Activated naive CD8-positive, alpha-beta T cell (primary cell): Measurements from ENCODE around the gene SYNE1.
A peak's percentile ranks its signal among the peaks of the same experiment; 100 is the strongest.
"Not testable (repeated sequence)": the region's sequence is repeated elsewhere in the genome, so short reads cannot be mapped to it uniquely, and the experiment has no call there.

Source experiments
- H3K27ac Mint-ChIP-seq: one replicate; pipeline ENCODE4 v1.8.0; 2021; ENCODE audit warnings: mixed read lengths
- H3K27me3 Mint-ChIP-seq: one replicate; pipeline ENCODE4 v1.8.0; 2021; ENCODE audit warnings: mixed read lengths
- H3K36me3 Mint-ChIP-seq: one replicate; pipeline ENCODE4 v1.8.0; 2021; ENCODE audit warnings: mixed read lengths
- H3K4me1 Mint-ChIP-seq: one replicate; pipeline ENCODE4 v1.8.0; 2021; ENCODE audit warnings: low read depth, mixed read lengths
- H3K4me3 Mint-ChIP-seq: one replicate; pipeline ENCODE4 v1.8.0; 2021; ENCODE audit warnings: mild to moderate bottlenecking, mixed read lengths
- H3K9me3 Mint-ChIP-seq: one replicate; pipeline ENCODE4 v1.8.0; 2021; ENCODE audit warnings: low read depth, mixed read lengths

Gene SYNE1

DNA sequence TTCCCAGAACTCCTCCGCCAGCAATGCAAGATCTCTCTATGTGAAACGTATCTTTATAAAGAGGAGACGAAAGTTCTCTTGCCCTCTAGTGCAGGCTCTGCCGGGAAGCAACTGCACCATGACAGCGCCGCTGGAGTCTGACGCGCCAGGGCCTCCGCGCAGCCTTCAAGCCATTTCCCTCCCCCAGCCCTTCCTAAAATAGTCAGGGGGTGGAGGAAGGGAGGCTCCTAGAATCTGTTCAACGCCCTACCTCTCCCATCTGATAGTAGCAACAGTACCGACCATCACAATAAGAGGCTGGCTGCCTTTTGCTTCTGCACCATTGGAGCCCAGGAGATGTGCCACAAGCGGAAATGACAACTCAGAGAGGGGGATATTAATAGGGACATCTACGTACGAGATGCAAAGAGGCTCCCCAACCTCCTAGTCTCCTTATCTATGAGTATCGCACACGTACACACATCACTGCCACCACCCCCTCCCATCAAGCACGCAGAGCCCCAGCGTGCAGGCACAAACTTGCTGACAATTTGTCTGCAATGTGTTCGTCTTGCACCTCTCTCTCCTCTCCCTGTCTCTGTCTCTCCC is 1.0 kb downstream of the SYNE1 start:
- Mint-ChIP-seq H3K9me3 (no peaks in the 10 kb centered on the region), H3K27me3 (peaks cover 29% of the 10 kb centered on the region), H3K27ac (no peak overlapping the region), H3K4me1 (peaks cover 11% of the 10 kb centered on the region), H3K4me3 (peak overlapping the region; percentile 70), H3K36me3 (no peaks in the 10 kb centered on the region)

DNA sequence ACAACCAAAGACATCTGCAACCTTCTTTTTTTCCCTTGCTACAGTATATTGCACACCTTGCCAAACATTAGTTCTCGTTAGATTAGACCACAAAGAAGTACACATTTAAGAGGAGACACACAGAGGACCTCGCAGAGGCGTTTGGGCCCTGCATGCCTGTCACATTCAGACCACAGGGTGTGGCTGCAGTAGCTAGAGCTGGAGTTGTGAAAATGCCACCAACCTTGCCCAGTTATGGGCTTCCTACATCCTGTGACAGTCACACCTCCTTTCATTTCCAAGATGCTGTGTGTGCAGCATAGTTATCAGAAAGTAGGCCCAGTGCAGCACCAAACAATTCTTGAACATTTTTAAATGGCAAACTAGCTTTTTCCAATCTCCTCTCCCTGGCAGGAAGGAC is 2.4 kb downstream of the SYNE1 start:
- Mint-ChIP-seq H3K27ac (no peak overlapping the region), H3K27me3 (peaks cover 28% of the 10 kb centered on the region), H3K36me3 (no peaks in the 10 kb centered on the region), H3K9me3 (no peaks in the 10 kb centered on the region), H3K4me3 (no peak overlapping the region), H3K4me1 (peaks cover 11% of the 10 kb centered on the region)

DNA sequence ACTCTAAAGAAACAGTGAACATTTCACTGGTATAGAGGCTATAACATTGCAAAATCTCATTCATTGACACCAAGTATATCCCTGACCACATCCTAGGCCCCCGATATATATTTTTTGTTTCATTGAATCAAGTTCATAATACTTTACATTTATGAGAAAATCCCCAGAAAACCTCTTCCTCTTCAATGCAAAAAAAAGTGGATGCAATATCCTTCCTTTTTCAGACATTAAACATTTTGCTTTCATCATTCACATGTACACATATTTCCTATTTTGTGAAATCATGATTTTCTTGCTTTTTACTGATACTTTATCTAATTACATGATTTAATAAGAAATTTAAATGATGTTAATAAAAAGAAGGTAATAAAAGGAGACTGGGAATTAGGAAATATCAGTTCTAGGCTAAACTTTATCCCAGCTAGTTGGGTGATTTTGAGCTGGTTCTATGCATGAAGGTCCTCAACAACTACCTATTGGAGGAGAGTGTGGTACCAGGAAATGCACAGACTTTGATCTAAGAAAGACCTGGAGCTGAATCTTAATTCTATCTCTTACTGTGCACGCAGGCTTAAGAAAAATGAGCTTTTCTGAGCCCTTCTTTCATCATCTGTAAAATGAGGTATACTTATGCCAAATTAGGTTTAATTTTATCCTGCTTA is 4.9 kb downstream of the SYNE1 start:
- Mint-ChIP-seq H3K9me3 (no peaks in the 10 kb centered on the region), H3K27me3 (peaks cover 21% of the 10 kb centered on the region), H3K4me3 (no peak overlapping the region), H3K4me1 (peaks cover 8% of the 10 kb centered on the region), H3K27ac (no peak overlapping the region), H3K36me3 (no peaks in the 10 kb centered on the region)

DNA sequence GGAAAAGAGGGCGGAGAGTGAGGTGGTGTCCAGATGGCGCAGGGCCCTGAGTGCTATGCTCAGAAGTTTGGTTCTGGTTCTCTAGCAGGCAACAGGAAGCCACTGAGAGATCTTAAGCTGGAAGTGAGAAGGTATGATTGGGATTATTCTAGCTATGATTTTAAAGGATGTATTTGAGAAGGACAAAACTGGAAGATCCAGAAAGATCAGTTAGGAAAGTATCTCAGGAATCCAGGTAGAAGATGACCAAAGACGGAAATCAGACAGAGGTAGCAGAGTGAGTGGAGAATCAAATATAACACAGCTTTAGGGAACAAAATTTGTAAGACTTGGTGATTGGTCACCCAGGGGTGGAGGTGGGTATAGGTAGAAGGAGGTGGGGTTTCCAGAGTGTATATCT is 5.8 kb downstream of the SYNE1 start:
- Mint-ChIP-seq H3K27me3 (peaks cover 18% of the 10 kb centered on the region), H3K9me3 (no peaks in the 10 kb centered on the region), H3K4me3 (no peak overlapping the region), H3K36me3 (no peaks in the 10 kb centered on the region), H3K4me1 (peaks cover 5% of the 10 kb centered on the region), H3K27ac (no peak overlapping the region)

DNA sequence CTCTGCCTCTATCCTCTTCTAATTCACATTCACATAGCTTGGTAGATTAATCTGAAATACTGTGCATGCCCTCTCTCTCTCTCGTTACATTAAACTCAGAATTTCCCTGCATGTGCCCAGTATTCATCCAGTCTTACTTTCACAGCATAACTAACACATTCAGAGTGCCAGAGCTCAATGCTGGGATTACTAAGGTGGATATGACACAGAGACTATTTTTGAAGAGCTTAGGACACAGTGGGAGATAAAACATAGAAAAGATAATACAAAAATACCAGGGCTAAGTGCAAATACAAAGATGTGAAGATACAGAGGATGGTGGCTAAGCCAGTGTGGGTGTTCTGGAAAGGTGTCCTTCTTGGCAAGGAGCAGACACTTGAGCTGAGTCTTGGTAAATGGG is 6.3 kb downstream of the SYNE1 start:
- no peaks in the 10 kb centered on the region for H3K36me3 Mint-ChIP-seq

DNA sequence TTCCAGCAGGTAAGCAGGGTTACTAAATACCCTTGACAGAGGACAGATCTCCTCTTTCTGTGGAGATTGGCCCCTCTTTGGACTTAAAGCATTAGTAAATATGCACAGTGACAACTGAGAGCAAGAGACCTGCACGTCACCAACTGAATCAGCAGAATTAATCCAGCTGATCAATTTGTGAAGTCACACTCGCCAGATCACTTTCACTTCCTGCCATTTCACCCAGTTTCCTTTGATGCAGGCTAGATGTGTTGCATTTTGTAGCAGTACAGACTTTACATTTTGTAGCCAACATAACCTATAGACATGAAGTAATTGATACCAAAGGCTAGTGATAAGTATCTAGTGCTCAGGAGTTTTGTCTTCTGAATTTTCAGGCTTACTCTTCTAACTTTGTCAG is 11.9 kb downstream of the SYNE1 start:
- Mint-ChIP-seq H3K36me3 (no peaks in the 10 kb centered on the region), H3K9me3 (no peaks in the 10 kb centered on the region), H3K27me3 (peaks cover 5% of the 10 kb centered on the region), H3K4me1 (no peaks in the 10 kb centered on the region), H3K27ac (no peak overlapping the region), H3K4me3 (no peak overlapping the region)

More for the DNA sequence above, 6.3 kb downstream of the SYNE1 start:
- Mint-ChIP-seq H3K27me3 (peaks cover 14% of the 10 kb centered on the region), H3K4me3 (no peak overlapping the region), H3K27ac (no peak overlapping the region), H3K9me3 (no peaks in the 10 kb centered on the region), H3K4me1 (no peaks in the 10 kb centered on the region)

DNA sequence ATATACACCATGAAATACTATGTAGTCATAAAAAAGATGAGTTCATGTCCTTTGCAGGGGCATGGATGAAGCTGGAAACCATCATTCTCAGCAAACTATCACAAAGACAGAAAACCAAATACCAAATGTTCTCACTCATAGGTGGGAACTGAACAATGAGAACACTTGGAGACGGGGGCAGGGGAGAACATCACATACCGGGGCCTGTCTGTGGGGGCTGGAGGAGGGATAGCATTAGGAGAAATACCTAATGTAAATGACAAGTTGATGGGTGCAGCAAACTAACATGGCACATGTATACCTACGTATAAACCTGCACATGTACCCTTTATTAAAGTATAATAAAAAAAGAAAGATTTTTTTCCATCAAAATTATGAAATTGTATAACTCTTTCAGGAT is 22.4 kb downstream of the SYNE1 start:
- H3K4me3 Mint-ChIP-seq, H3K9me3 Mint-ChIP-seq, H3K27me3 Mint-ChIP-seq, H3K36me3 Mint-ChIP-seq, H3K27ac Mint-ChIP-seq, H3K4me1 Mint-ChIP-seq: not testable (repeated sequence)

DNA sequence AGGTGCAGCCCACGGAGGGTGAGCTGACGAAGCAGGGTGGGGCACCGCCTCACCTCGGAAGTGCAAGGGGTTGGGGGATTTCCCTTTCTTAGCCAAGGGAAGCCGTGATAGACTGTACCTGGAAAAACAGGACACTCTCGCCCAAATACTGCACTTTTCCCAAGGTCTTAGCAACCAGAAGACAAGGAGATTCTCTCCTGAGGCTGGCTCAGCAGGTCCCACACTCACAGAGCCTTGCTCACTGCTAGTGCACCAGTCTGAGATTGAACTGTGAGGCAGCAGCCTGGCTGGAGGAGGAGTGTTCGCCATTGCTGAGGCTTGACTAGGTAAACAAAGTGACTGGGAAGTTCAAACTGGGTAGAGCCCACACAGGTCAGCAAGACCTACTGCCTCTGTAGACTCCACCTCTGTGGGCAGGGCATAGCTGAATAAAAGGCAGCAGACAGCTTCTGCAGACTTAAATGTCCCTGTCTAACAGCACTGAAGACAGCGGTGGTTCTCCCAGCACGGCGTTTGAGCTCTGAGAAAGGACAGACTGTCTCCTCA is 28.0 kb downstream of the SYNE1 start:
- H3K4me1 Mint-ChIP-seq = no peaks in the 10 kb centered on the region

DNA sequence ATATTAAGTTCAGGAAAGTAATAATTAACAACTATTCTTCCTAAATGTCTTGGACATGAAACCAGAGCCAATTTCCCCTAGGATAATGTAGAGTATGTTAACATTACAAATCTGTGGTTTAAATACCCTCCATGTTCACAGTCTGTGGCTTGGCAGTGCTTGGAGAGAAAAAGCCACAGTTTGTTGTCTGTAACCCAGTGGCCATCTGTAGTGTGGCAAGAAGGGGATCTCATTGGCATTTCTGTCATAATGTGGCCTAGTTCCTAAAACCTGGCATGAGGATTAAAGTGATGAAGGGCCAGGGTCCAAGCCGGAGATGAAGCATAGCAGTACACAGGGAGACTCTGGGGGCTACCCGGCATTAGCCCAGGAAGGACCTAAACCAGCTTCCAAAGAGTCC is 31.2 kb downstream of the SYNE1 start:
- H3K4me3 Mint-ChIP-seq = no peak overlapping the region
- H3K9me3 Mint-ChIP-seq = peaks cover 3% of the 10 kb centered on the region
- H3K4me1 Mint-ChIP-seq = no peaks in the 10 kb centered on the region
- H3K27ac Mint-ChIP-seq = no peak overlapping the region
- no peaks in the 10 kb centered on the region for H3K36me3 Mint-ChIP-seq
- H3K27me3 Mint-ChIP-seq = peaks cover 6% of the 10 kb centered on the region

More for the DNA sequence above, 28.0 kb downstream of the SYNE1 start:
- H3K36me3 Mint-ChIP-seq = no peaks in the 10 kb centered on the region
- H3K9me3 Mint-ChIP-seq = no peaks in the 10 kb centered on the region
- H3K27ac Mint-ChIP-seq = no peak overlapping the region
- H3K4me3 Mint-ChIP-seq = no peak overlapping the region
- H3K27me3 Mint-ChIP-seq = peaks cover 3% of the 10 kb centered on the region

DNA sequence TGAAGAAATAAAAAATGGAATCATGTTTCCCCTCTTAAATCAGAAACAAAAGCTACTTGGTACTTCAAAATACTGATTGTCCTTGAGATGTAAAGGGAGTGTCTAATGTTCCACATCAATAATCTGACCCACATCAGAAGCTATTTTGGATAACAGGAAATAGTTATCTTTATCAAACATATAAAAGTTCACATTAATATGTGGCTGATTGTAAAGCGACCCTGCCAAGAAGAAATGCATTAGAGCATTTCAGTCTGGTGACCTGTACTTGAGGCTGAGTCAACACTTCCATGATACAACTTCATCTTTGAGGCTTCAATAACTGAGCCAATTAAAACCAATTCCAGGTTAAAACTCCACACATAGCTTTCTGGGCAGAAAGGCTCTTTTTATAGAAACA is 31.8 kb downstream of the SYNE1 start:
- Mint-ChIP-seq H3K27me3 (peaks cover 6% of the 10 kb centered on the region), H3K9me3 (peaks cover 3% of the 10 kb centered on the region), H3K27ac (no peak overlapping the region), H3K4me3 (no peak overlapping the region), H3K4me1 (no peaks in the 10 kb centered on the region), H3K36me3 (no peaks in the 10 kb centered on the region)

DNA sequence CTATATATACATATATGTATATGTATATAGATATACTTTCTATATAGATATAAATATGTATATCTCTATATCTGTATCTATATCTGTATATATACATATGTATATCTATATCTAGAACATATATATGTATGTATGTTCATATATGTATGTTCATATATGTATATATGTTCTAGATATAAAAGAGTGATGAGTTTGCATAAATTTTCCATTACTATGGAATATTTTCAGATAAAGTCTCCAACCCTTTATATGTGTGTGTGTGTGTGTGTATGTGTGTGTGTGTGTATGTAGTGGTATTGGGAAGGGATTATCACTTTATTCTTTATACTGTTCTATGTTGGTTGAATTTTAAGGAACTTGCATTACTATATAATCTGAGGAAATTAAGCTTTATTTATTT is 33.3 kb downstream of the SYNE1 start:
- peaks cover 3% of the 10 kb centered on the region for H3K9me3 Mint-ChIP-seq

DNA sequence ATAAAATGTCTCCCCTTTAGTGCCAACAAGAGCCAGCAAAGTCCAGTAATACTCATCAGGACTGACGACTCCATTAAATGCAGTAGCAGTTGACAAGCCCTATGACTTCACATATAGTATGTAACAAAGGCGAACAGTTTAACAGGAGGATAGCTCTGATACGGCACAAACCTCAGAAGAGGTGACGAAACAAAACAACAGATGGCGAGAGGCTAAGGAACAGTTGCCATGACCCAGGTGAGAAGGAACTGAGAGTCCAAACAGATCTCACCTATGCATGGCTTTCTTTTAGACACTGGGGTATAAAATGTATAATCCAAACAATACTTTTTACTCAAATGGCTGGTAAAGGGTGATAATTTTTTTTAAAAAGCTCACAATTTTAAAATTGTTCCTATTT is 37.1 kb downstream of the SYNE1 start:
- no peak overlapping the region for H3K4me3 Mint-ChIP-seq
- no peak overlapping the region for H3K27ac Mint-ChIP-seq
- H3K36me3 Mint-ChIP-seq = no peaks in the 10 kb centered on the region
- H3K27me3 Mint-ChIP-seq = peaks cover 12% of the 10 kb centered on the region
- no peaks in the 10 kb centered on the region for H3K4me1 Mint-ChIP-seq
- H3K9me3 Mint-ChIP-seq = peaks cover 3% of the 10 kb centered on the region

More for the DNA sequence above, 33.3 kb downstream of the SYNE1 start:
- Mint-ChIP-seq H3K27ac (no peak overlapping the region), H3K4me3 (no peak overlapping the region), H3K36me3 (no peaks in the 10 kb centered on the region), H3K27me3 (peaks cover 11% of the 10 kb centered on the region), H3K4me1 (no peaks in the 10 kb centered on the region)

DNA sequence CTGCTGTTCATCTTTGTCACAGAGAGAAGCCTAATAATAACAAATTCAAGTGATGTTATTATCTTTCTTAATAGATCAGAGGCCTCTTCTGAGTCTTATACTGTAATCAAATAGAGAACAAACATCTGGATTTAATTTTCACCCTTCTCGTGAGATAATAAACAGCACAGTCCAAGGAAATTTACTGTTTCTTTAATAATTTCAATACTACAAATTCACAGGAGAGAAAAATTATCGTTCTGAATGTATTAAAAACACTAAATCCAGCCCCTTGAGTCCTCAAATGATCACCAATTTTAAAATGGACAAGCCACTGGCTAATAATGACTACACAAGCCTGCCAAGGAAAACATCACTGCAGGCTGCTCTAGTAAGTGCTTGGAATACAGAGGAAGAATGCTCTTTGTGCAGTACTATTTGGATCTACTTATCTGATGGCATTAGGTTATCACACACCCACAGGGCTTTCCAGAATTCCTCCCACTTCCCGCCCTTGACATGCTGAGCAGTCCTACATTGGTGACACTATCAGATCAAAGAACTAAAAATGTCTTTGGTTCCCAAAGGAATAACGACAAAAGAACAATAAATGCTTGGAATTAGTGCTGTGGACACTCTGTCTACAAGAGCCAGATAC is 38.1 kb downstream of the SYNE1 start:
- no peak overlapping the region for H3K4me3 Mint-ChIP-seq
- H3K36me3 Mint-ChIP-seq = no peaks in the 10 kb centered on the region
- no peaks in the 10 kb centered on the region for H3K4me1 Mint-ChIP-seq
- peaks cover 14% of the 10 kb centered on the region for H3K27me3 Mint-ChIP-seq
- H3K9me3 Mint-ChIP-seq = peaks cover 3% of the 10 kb centered on the region
- H3K27ac Mint-ChIP-seq = no peak overlapping the region

DNA sequence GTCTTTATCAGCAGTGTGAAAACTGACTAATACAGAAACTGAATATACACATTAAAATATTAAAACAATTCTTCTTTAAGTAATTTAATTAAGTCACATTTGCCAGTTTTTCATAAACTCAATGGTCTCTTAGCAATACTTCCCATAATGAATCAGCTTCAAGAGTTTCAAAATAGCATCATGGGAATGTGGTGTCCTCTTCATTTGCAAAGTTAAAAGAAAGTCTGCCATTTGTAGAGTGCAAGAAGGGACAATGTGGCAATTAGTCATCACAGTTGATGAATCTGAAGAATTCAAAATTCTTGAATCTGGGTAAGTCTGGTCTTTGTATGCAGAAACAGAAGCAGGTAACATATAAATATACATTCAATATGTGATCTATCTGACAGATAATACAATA is 38.7 kb downstream of the SYNE1 start:
- no peak overlapping the region for H3K27ac Mint-ChIP-seq
- no peaks in the 10 kb centered on the region for H3K4me1 Mint-ChIP-seq
- H3K27me3 Mint-ChIP-seq = peaks cover 14% of the 10 kb centered on the region
- no peak overlapping the region for H3K4me3 Mint-ChIP-seq
- no peaks in the 10 kb centered on the region for H3K36me3 Mint-ChIP-seq
- peaks cover 3% of the 10 kb centered on the region for H3K9me3 Mint-ChIP-seq

DNA sequence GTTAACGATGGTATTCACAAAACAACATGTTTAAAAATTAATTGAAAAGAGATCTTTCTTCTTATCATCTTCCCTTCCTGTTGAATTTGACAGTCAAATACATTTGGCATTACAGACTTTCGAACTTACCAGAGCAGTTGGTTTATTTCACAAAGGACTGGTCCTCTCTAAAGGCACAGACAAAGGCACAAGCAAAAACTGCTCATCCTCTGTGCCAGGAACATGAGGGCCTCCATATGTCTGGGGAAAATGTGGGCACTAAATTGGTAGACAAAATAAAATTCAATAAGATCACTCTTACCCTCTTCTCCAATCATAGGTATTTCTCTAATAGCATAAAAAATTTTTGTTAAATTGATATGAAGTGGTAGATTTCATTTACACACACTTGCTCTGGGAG is 40.4 kb downstream of the SYNE1 start:
- Mint-ChIP-seq H3K9me3 (no peaks in the 10 kb centered on the region), H3K27me3 (peaks cover 11% of the 10 kb centered on the region), H3K36me3 (no peaks in the 10 kb centered on the region), H3K4me1 (no peaks in the 10 kb centered on the region), H3K4me3 (no peak overlapping the region), H3K27ac (no peak overlapping the region)
